GM18526 (cell line): ENCODE measurements around the gene DDX24.

ENCODE experiments used
- POLR2A ChIP-seq: IDR thresholded peaks from 3 replicates; pipeline ENCODE4 v1.6.1; 2011; ENCODE audit not compliant: insufficient read length; ENCODE audit errors: extremely low read depth

The DDX24 gene

GRCh38 chr14:94117856-94118255, 36.9 kb upstream of the DDX24 start:
- no peak for TF ChIP-seq POLR2A

- no peak for TF ChIP-seq POLR2A
Observed at GRCh38 chr14:94116701-94117100, 35.7 kb upstream of the DDX24 start.

- TF ChIP-seq POLR2A = no peak
Observed at GRCh38 chr14:94115631-94116030, 34.6 kb upstream of the DDX24 start.

GRCh38 chr14:94115058-94115591, 34.1 kb upstream of the DDX24 start:
- no peak for TF ChIP-seq POLR2A

- TF ChIP-seq POLR2A = no peak
Observed at GRCh38 chr14:94114589-94115057, 33.6 kb upstream of the DDX24 start.

GRCh38 chr14:94113908-94114588, 33.0 kb upstream of the DDX24 start:
- no peak for TF ChIP-seq POLR2A

GRCh38 chr14:94113490-94113889, 32.5 kb upstream of the DDX24 start:
- TF ChIP-seq POLR2A = no peak

- no peak for TF ChIP-seq POLR2A
Observed at GRCh38 chr14:94113073-94113472, 32.1 kb upstream of the DDX24 start.

- no peak for TF ChIP-seq POLR2A
Observed at GRCh38 chr14:94112513-94113063, 31.6 kb upstream of the DDX24 start.

- TF ChIP-seq POLR2A = no peak
Observed at GRCh38 chr14:94111276-94112095, 30.5 kb upstream of the DDX24 start.

GRCh38 chr14:94110552-94111181, 29.7 kb upstream of the DDX24 start, which contains the start of gene IFI27:
IFI27 (plus strand) TSS chr14:94110736.
- no peak for TF ChIP-seq POLR2A

GRCh38 chr14:94109915-94110250, 28.9 kb upstream of the DDX24 start:
- TF ChIP-seq POLR2A = no peak

GRCh38 chr14:94104731-94105130, 23.7 kb upstream of the DDX24 start:
- TF ChIP-seq POLR2A = no peak

- TF ChIP-seq POLR2A = no peak
Observed at GRCh38 chr14:94103554-94104150, 22.6 kb upstream of the DDX24 start.
